ENCODE measurements around the gene TYSND1.

DNA sequence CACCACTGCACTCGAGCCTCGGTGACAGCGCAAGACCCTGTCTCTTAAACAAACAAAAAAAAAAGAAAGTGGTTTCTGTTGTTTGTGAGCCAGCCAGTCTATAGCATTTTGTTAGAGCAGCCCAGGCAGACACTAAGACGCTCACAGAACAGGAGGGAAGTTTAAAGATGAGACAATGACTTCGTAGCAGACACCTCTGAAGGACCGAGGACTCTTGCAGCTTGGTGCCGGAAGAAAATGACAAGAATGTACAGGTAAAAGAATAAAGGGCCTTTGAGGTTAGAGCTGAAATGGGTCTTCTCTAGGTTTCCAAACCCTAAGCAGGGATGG lies 54.1 kb downstream of the TYSND1 start:
- TF ChIP-seq, protein P1, sequence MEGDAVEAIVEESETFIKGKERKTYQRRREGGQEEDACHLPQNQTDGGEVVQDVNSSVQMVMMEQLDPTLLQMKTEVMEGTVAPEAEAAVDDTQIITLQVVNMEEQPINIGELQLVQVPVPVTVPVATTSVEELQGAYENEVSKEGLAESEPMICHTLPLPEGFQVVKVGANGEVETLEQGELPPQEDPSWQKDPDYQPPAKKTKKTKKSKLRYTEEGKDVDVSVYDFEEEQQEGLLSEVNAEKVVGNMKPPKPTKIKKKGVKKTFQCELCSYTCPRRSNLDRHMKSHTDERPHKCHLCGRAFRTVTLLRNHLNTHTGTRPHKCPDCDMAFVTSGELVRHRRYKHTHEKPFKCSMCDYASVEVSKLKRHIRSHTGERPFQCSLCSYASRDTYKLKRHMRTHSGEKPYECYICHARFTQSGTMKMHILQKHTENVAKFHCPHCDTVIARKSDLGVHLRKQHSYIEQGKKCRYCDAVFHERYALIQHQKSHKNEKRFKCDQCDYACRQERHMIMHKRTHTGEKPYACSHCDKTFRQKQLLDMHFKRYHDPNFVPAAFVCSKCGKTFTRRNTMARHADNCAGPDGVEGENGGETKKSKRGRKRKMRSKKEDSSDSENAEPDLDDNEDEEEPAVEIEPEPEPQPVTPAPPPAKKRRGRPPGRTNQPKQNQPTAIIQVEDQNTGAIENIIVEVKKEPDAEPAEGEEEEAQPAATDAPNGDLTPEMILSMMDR (IDR thresholded peaks at IDR 0.05 in 2 of 3, conservative IDR thresholded peaks at IDR 0.05 in 1 of 3; ENCODE audit: borderline replicate concordance in 1 of 3, insufficient read depth in 1 of 3, low read depth in 2 of 3, low read length in 2 of 3): no peak
- TF ChIP-seq CBX3 (IDR thresholded peaks at IDR 0.05; ENCODE audit: low read depth) (no peak), EZH2phosphoT487 (IDR thresholded peaks at IDR 0.05; ENCODE audit: borderline replicate concordance) (no peak), SRF (IDR thresholded peaks at IDR 0.05; ENCODE audit: low read depth) (no peak), POLR2AphosphoS5 (IDR thresholded peaks at IDR 0.05; ENCODE audit: low read depth, low read length) (no peak), POLR2A (IDR thresholded peaks at IDR 0.05; ENCODE audit: borderline replicate concordance, extremely low read depth, insufficient read depth, insufficient read length) (no peak), ELF1 (IDR thresholded peaks at IDR 0.05; ENCODE audit: borderline replicate concordance, low read depth) (no peak), EZH2 (IDR thresholded peaks at IDR 0.05) (no peak), SIN3A (IDR thresholded peaks at IDR 0.05; ENCODE audit: low read depth) (no peak)
- TF ChIP-seq, protein P2, sequence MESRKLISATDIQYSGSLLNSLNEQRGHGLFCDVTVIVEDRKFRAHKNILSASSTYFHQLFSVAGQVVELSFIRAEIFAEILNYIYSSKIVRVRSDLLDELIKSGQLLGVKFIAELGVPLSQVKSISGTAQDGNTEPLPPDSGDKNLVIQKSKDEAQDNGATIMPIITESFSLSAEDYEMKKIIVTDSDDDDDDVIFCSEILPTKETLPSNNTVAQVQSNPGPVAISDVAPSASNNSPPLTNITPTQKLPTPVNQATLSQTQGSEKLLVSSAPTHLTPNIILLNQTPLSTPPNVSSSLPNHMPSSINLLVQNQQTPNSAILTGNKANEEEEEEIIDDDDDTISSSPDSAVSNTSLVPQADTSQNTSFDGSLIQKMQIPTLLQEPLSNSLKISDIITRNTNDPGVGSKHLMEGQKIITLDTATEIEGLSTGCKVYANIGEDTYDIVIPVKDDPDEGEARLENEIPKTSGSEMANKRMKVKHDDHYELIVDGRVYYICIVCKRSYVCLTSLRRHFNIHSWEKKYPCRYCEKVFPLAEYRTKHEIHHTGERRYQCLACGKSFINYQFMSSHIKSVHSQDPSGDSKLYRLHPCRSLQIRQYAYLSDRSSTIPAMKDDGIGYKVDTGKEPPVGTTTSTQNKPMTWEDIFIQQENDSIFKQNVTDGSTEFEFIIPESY (IDR thresholded peaks at IDR 0.05; ENCODE audit: extremely low read depth, insufficient replicate concordance, low read length): no peak

Data from HCT116 (cell line).